ENCODE measurements around the gene TUBGCP6.

The TUBGCP6 gene

GRCh38 chr22:50251477-50252081 is 6.8 kb upstream of the TUBGCP6 start:
- no peak for DNase-seq (ENCODE audit: low read depth in 2 of 3, low spot score in 1 of 3)

GRCh38 chr22:50250555-50251476 is 6.0 kb upstream of the TUBGCP6 start, which contains the start of gene HDAC10:
Gene HDAC10 (minus strand): TSS chr22:50251265. CDS start chr22:50251032, 233 bp downstream.
- DNase-seq (ENCODE audit: low read depth in 2 of 3, low spot score in 1 of 3): peak; percentile 74 to 83 (median 75)

DNA sequence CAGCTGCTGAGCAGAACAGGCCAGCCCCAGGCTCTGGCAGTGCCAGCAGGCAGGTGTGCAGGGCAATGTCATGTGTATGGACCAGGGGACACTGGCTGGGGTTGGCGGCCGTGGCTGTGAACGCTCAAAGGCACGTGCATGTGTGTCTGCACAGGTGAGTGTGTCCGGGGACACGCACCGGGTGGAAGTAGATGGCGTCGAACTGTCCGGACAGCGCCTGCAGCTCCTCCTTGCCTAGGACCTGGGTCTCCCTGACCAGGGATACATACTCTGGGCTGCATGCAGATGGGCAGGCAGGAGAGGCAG is 5.4 kb upstream of the TUBGCP6 start:
- no peak for DNase-seq (ENCODE audit: low read depth in 2 of 3, low spot score in 1 of 3)

DNA sequence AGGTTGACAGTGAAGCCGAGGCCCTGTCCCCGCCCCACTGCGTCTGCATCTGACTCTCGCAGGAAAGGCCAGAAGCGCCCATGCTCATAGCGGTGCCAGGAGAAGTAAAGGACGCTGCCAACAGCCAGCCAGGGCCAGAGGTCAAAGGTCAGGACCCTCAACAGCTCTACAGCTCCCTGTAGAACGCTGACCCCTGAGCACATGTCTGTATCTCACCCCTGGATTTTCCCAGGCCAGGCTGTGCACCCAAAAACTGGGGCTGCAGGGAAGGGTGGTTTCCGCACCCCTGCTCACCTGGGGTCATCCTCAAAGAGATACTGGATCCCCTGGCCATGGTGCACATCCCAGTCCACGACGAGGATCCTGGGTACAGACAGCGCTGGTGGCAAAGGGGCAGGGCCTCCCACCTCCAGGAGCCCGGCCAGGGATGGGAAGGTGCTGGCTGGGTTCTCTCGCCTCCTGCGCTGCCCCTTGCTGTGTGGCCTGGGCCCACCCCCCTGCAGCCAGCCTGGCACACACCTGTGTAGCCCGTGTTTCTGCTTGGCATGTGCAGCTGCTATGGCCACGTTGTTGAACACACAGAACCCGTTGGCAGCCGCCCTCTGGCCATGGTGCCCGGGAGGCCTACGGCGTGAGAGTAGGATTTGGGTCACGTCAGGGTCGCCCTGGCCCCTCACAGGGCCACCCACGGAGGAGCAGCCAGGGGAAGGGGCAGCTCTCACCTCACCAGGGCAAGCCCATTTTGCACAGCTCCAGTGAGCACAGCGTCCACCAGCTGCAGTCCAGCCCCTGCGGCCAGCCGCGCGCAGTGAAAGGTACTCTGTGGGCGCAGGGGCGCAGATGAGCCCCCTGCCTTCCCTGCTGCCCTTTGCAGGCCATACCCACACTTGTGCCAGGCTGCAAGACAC is 4.8 kb upstream of the TUBGCP6 start:
- no peak for DNase-seq (ENCODE audit: low read depth in 2 of 3, low spot score in 1 of 3)

DNA sequence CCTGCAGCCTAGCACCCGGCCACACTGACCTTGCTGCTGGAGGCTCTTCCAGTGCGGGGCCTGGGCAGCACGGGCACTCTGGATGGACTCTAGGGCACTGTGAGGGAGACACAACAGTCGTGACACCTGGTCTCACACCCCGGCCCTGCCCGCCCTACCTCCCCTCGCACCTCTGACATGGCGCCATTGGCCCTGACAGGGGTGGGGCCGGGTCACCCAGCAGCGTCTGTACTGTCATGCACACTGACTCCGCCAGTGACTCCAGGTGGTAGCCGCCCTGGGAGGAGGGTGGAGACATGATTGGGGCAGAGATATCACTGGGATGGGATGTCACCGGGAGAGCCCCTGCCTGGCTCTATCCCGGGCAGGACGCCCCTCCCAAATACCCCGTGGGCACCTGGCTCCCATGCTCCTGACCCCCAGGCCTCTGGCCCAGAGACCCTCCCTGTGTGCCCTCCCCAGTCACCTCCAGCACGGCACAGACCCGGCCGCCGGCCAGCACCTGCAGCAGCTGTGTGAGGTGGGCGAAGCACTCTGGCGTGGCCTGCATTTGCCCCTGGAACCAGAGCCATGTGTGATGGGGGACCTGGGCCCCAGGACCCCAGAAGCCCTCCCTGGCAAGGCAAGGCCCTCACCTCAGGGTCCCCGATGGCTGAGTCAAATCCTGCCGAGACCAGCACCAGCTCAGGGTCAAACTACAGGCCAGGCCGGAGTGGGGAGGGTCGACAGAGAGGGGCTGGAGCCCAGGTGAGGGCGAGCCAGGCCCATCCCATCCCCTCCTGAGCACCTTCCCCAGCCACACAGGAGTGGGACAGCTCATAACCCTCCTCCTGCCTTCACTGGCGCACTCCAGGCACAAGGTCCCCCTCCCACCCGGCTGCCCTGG is 3.6 kb upstream of the TUBGCP6 start:
- DNase-seq (ENCODE audit: low read depth in 2 of 3, low spot score in 1 of 3): no peak

DNA sequence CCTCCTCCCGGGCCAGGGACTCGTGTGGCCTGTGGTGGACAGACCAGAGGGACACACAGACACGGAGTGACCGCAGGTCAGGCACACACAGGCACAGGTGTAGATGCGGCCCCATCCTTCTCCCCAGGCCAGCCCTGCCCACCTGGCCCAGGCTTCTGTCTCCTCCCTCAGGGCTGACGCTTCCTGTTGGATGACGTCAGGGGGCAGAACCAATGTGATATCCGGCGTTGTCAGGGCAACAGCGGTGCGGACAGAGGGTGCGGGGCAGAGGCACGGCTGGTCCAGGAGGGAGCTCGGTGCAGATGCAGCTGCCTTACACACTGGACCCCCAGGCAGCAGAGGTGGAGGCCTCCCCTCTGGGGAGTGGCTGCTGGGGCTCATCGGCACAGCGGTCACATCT is 2.9 kb upstream of the TUBGCP6 start:
- no peak for DNase-seq (ENCODE audit: low read depth in 2 of 3, low spot score in 1 of 3)

- no peak for DNase-seq (ENCODE audit: low read depth in 2 of 3, low spot score in 1 of 3)
Measured at GRCh38 chr22:50246242-50247175, 1.7 kb upstream of the TUBGCP6 start.

DNA sequence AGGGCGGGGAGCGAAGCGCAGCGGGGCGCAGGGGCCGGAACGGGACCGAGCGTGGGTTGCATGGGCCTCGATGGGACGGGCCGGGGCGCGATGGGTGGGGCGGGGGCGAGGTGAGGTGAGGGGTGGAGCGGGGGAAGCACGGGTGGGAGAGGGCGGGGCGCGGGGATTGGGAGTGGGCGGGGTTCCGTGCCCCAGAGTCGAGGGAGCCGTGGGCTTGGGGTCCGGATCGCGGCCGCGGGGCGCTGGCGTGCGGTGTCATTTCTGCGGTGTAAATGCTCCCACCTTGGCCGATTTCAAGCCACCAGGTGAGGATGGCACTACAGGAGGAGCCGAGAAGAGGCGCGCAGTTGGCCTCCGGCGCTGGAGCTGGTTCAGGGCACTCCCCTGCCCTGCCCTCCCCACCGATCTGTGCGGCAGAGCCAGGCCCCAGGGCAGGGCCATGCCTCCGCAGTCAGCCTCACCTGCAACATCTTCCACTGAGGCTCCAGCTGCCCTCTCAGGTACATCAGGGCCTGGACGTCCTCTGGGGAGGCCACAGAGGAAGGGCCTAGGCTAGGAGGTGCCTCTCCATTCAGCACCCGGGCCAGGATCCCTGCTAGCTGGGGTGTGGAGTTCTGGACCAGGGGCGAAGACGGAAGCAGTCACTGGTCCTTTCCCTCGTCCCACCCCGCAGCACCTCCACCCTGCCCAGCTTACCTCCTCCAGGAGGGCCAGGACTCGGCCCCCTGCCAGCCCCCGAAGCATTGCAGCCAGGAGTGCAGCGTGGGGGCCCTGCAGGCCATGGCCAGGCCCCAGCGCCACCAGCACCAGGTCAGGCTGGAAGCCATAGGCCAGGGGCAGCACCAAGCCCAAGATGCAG is 620 bp upstream of the TUBGCP6 start:
- no peak for DNase-seq (ENCODE audit: low read depth in 2 of 3, low spot score in 1 of 3)

- no peak for DNase-seq (ENCODE audit: low read depth in 2 of 3, low spot score in 1 of 3)
Measured at GRCh38 chr22:50243685-50244419, 971 bp downstream of the TUBGCP6 start.

DNA sequence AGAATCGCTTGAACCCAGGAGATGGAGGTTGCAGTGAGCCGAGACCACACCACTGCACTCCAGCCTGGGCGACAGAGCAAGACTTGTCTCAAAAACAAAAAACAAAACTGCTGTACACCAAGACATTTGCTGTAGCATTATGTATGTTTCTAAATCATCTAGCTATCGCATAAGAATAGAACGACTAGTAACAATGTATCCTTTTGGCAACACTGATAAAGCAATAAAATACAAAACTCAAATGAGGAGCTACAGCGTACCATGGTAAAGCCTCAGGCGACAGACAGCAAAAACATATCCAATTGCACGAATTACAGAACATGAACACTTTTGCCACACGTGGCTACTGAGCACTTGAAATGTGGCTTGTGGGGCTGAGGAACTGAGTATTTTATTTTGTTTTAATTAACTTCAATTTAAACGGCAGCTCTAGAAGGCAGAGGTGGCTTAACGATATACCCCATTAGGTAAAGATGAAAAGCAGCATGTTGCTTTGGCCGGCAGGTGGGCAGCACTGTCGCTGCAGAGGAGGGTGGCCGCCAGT is 2.3 kb downstream of the TUBGCP6 start:
- DNase-seq (ENCODE audit: low read depth in 2 of 3, low spot score in 1 of 3): no peak

DNA sequence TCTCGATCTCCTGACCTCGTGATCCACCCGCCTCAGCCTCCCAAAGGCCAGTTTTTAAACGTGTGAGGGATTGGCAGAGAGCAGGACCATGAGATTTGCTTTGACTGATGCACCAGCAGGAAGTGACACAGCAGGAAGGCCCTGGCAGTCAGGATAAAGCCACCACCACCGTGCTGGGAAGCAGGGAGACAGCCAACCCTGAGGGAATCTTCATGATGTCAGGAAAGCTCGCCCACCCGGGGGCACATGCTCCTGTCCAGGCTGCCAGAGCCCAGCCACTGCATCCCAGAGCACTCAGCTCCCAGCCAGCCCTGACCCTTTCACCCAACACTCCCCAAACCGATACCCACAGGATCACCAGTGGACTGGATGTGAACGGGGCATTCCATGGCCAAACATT is 6.1 kb downstream of the TUBGCP6 start:
- no peak for DNase-seq (ENCODE audit: low read depth in 2 of 3, low spot score in 1 of 3)

DNA sequence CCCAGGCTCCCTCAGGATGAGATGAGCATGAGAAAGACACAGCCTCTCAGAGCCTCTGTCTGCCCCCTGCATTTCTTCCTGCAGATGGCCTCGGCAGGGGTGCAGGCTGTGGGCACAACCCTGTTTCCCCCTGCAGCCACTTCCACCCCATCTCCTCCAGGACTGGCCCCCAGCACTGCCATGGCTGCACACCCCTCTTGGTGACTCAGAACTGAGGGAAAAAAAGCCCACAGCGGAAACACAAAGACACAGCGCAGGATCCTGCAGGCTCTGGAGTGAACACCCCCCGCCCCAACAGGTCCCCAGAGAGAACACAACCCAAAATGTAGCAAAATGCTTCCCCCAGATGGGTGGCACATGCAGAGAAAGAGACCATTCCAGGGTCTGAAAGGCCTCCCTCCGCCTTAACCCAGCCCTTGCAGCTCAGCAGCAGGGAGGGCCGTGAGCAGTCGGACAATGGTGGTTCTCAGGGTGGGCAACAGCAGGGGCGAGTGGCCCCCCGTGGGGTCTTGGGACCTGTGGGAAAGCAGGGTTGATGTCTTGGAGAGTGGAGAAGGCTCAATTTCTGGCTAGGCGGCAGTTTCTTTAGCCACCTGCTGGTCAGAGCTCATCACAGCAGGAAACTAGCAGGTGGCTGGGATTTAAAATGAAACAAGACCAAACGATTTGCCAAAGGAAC is 8.0 kb downstream of the TUBGCP6 start:
- DNase-seq (ENCODE audit: low read depth in 2 of 3, low spot score in 1 of 3): no peak

DNA sequence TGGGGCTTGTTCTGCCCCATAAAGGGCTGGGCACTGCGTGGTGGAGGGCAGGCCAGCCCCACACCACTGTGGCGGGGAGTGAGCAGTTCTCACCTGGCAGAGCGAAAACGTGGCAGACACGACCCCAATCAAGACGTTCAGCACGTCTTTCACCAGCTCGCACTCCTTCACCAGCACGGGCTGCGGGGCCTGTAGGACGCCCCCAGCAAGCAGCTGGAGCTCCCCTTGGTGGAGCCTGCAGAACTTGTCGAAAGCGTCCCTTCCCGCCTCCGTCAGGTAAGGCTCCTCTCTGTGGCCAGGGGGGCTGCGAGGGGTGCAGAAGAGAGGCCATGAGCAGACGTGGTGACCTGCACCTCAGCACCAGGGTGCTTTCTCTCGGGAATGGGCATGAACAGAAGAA is 11.6 kb downstream of the TUBGCP6 start:
- DNase-seq (ENCODE audit: low read depth in 2 of 3, low spot score in 1 of 3): no peak

- DNase-seq (ENCODE audit: low read depth in 2 of 3, low spot score in 1 of 3): no peak
Measured at GRCh38 chr22:50232481-50233151, 12.2 kb downstream of the TUBGCP6 start.

GRCh38 chr22:50229370-50229769 is 15.5 kb downstream of the TUBGCP6 start:
- no peak for DNase-seq (ENCODE audit: low read depth in 2 of 3, low spot score in 1 of 3)

DNA sequence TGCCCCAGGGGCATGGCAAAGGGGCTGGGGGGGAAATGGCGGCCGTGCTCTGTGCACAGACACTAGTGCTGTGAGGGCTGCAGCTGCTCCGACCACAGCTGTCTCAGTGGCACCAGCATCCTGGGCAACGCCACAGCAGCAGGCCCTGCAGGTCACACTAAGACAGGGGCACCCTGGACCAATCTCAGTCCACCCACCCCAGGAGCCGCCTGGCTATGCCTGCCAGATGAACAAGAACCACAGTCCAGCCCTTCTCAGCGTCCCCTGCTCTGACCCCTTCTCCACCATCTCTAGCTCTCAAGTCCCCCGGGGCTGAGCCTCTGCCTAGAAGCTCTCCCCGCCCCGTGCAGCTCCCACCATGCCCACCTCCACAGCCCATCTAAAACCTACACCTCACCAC is 16.5 kb downstream of the TUBGCP6 start:
- no peak for DNase-seq (ENCODE audit: low read depth in 2 of 3, low spot score in 1 of 3)
